Naive thymus-derived CD4-positive, alpha-beta T cell (primary cell): ENCODE data around the gene GSTM4. TPM values are rescaled to one million over a fixed set of nuclear protein-coding genes. Genes with fewer than 3 reads are reported as not detected.
A peak's percentile ranks its signal among the peaks of the same experiment; 100 is the strongest.

Experiments
- ATAC-seq: fragments of 150-1000 bp; cut with Tn5 transposase; 2 replicates; pipeline ENCODE4 v1.10.0; 2021; ENCODE audit warnings: mild to moderate bottlenecking, moderate library complexity
- CTCF ChIA-PET: fragments of 350-600 bp; sonication (Branson Sonifier 250); formaldehyde crosslinking; loops from one replicate; lab custom pipeline; 2021; ENCODE audit warnings: antibody characterized with exemption; lab: Charles Lee
- POLR2A ChIA-PET: fragments of 350-600 bp; sonication (Branson Sonifier 250); formaldehyde crosslinking; loops from one replicate; lab custom pipeline; 2021; ENCODE audit warnings: antibody characterized with exemption, inconsistent platforms; lab: Charles Lee
- DNase-seq, 9 donors: peaks; one replicate each; pipeline versions ENCODE4 v3.0.0 to v3.0.0-alpha.2; 2020 to 2022; ENCODE audit warnings: mixed read lengths in 1 of 9
- H3K27ac ChIP-seq: one replicate; pipeline ENCODE4 v1.7.0; 2013; ENCODE audit warnings: mild to moderate bottlenecking, low read depth, low read length, moderate library complexity
- H3K27me3 ChIP-seq, 2 donors: one replicate each; pipeline ENCODE4 v1.7.0; 2013; ENCODE audit warnings: low read length in 2 of 2, mild to moderate bottlenecking in 2 of 2, moderate library complexity in 2 of 2; ENCODE audit not compliant: control insufficient read depth in 2 of 2, insufficient read depth in 2 of 2
- H3K36me3 ChIP-seq, 3 experiments: 1 replicate in 2 of 3; 2 replicates in 1 of 3; pipeline ENCODE4 v1.7.0; 2013; ENCODE audit warnings: low read length in 3 of 3, mild to moderate bottlenecking in 3 of 3, moderate library complexity in 1 of 3; ENCODE audit not compliant: insufficient read depth in 3 of 3, control insufficient read depth in 2 of 3
- H3K4me1 ChIP-seq, 2 donors: one replicate each; pipeline ENCODE4 v1.7.0; 2013; ENCODE audit warnings: low read length in 2 of 2, mild to moderate bottlenecking in 2 of 2, moderate library complexity in 1 of 2; ENCODE audit not compliant: control insufficient read depth in 2 of 2, insufficient read depth in 2 of 2
- H3K4me3 ChIP-seq: 2 replicates; pipeline ENCODE4 v1.7.0; 2013; ENCODE audit warnings: mild to moderate bottlenecking, low read length
- H3K9me3 ChIP-seq, 3 experiments: 1 replicate in 2 of 3; 2 replicates in 1 of 3; pipeline ENCODE4 v1.7.0; 2013; ENCODE audit warnings: low read length in 3 of 3; ENCODE audit not compliant: control insufficient read depth in 2 of 3
- H3K27ac Mint-ChIP-seq, 9 donors: one replicate each; pipeline ENCODE4 v1.8.0; 2020 to 2022; ENCODE audit warnings: mixed read lengths in 9 of 9, mild to moderate bottlenecking in 8 of 9, moderate library complexity in 5 of 9, inconsistent platforms in 2 of 9
- H3K27me3 Mint-ChIP-seq, 5 donors: one replicate each; pipeline ENCODE4 v1.8.0; 2021 to 2022; ENCODE audit warnings: mixed read lengths in 5 of 5, mild to moderate bottlenecking in 1 of 5
- H3K36me3 Mint-ChIP-seq, 5 donors: one replicate each; pipeline ENCODE4 v1.8.0; 2020 to 2022; ENCODE audit warnings: mixed read lengths in 5 of 5, mild to moderate bottlenecking in 3 of 5, inconsistent platforms in 1 of 5
- H3K4me1 Mint-ChIP-seq, 7 donors: one replicate each; pipeline ENCODE4 v1.8.0; 2020 to 2022; ENCODE audit warnings: mixed read lengths in 7 of 7, mild to moderate bottlenecking in 3 of 7, inconsistent platforms in 1 of 7
- H3K4me3 Mint-ChIP-seq, 10 donors: one replicate each; pipeline ENCODE4 v1.8.0; 2020 to 2022; ENCODE audit warnings: mild to moderate bottlenecking in 10 of 10, mixed read lengths in 10 of 10, moderate library complexity in 6 of 10, inconsistent platforms in 2 of 10
- H3K9me3 Mint-ChIP-seq, 11 donors: one replicate each; pipeline ENCODE4 v1.8.0; 2020 to 2022; ENCODE audit warnings: mixed read lengths in 11 of 11, mild to moderate bottlenecking in 4 of 11, inconsistent platforms in 1 of 11, moderate library complexity in 1 of 11
- intact Hi-C, 2 donors: fragments of 100-400 bp; cut with micrococcal nuclease; formaldehyde crosslinking; loops; one replicate each; pipeline ENCODE4 v1.15.1; 2023
- polyA plus RNA-seq, 2 donors: library from polyadenylated mRNA; unstranded; fragments of 300-500 nt; fragmentation: Illumina TruSeq; gene quantifications; one replicate each; pipeline ENCODE4 v1.2.3, GENCODE V29; 2021
- total RNA-seq, 6 experiments: library from RNA in 5 of 6; stranded (reverse) in 5 of 6; gene quantifications; 1 replicate in 5 of 6; 2 replicates in 1 of 6; pipeline ENCODE4 v1.2.3 and lab custom pipeline; 2021 to 2026

GSTM4 gene
- total and polyA plus RNA-seq, 7 experiments from 2014 or later = 3.1 to 28.4 (median 15.4) TPM

DNA sequence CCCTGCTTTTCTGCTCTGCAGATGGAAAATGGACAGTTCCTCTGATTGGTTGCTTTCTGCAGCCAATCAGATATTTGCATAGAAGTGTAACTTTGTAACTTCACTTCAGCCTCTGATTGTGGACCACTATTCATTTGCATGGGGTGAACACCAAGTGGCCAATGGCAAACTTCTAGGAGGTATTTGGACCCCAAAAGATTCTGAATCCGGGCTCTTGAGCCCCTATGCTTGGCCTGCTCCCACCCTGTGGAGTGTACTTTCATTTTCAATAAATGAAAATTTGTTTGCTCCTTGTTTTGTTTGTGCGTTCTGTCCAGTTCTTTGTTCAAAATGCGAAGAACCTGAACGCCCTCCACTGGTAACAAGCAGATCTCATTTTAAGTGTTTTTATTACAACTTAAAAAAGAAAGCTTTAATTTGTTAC, 6.4 kb upstream of the GSTM4 start:
- H3K4me1 Mint-ChIP-seq = peaks cover 0 to 7% (median 2%) of the 10 kb centered on the region in 7 donors
- ChIA-PET POLR2A (interaction anchor here (0.6 kb wide), 1 partner anchor 130 kb away, joined by 6 read pairs; no protein-coding TSS in a partner anchor), CTCF (interaction anchor here (0.7 to 6.1 kb wide), 6 partner anchors 10 to 127 kb away, joined by 3 to 42 read pairs (median 5); no protein-coding TSS in a partner anchor)
- DNase-seq (peak in 1 of 9 donors; percentile 6), ATAC-seq (no peak)
- H3K27ac ChIP-seq = no peak overlapping the region
- H3K27me3 ChIP-seq = no peaks in the 10 kb centered on the region
- no peaks in the 10 kb centered on the region for H3K36me3 Mint-ChIP-seq
- H3K4me1 ChIP-seq = no peaks in the 10 kb centered on the region
- H3K4me3 ChIP-seq = no peak overlapping the region
- intact Hi-C loops = no loop called here
- H3K36me3 ChIP-seq = no peaks in the 10 kb centered on the region
- H3K9me3 Mint-ChIP-seq = no peaks in the 10 kb centered on the region
- peaks cover 0 to 39% (median 5%) of the 10 kb centered on the region in 5 donors for H3K27me3 Mint-ChIP-seq
- no peak overlapping the region for H3K4me3 Mint-ChIP-seq
- H3K27ac Mint-ChIP-seq = no peak overlapping the region
- H3K9me3 ChIP-seq = no peaks in the 10 kb centered on the region

DNA sequence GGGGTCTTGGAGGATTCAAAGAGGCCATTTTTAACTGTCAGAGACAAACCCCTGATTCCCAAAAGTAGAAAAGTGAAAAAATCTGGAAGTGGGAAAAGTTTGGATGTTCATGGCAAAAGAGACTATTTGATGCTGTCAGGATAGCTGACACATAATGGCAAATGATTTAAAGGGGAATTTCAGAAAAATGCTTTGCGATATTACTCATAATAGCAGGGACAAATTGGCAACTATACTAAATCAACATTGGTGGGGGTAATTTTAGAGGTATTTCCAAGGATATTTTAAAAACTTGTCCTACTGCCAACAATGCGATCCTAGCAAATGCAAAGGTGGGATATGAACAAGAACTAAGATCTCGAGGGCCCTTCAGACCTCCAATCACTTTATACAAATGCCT, 5.3 kb upstream of the GSTM4 start:
- H3K27me3 ChIP-seq = no peaks in the 10 kb centered on the region
- H3K4me1 Mint-ChIP-seq = peaks cover 7 to 15% (median 10%) of the 10 kb centered on the region in 7 donors
- no peak for DNase-seq
- no peaks in the 10 kb centered on the region for H3K36me3 Mint-ChIP-seq
- H3K36me3 ChIP-seq = no peaks in the 10 kb centered on the region
- POLR2A ChIA-PET = interaction anchor here (1.3 kb wide), 1 partner anchor 9 kb away, joined by 3 read pairs; no protein-coding TSS in a partner anchor
- peaks cover 0 to 41% (median 3%) of the 10 kb centered on the region in 5 donors for H3K27me3 Mint-ChIP-seq
- peaks cover 3 to 6% of the 10 kb centered on the region in 2 donors for H3K4me1 ChIP-seq
- intact Hi-C loops = no loop called here
- no peak overlapping the region for H3K4me3 Mint-ChIP-seq
- CTCF ChIA-PET = interaction anchor here (0.6 to 6.1 kb wide), 7 partner anchors 11 to 988 kb away, joined by 3 to 42 read pairs (median 6); partner anchors contain the start of gene AHCYL1
- H3K9me3 ChIP-seq = no peaks in the 10 kb centered on the region
- H3K4me3 ChIP-seq = no peak overlapping the region
- no peak overlapping the region for H3K27ac Mint-ChIP-seq
- no peak overlapping the region for H3K27ac ChIP-seq
- no peak for ATAC-seq
- H3K9me3 Mint-ChIP-seq = no peaks in the 10 kb centered on the region

DNA sequence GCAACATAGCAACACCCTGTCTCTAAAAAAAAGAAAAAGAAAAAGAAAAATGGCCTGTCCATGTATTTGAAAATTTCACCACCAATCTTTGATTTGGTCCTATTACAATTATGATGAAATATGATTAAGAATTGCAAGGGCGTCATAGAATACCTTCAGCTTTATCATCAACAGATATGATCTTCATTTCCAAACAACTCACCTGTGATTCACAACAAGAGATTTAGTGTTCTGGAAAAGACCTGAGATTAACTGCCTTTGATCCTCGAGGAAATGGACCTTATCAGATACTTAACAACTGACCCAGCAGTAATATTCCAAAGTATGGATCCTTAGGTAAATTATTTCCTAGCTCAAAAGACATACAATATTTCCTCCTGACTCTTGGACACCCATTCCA, 3.5 kb upstream of the GSTM4 start:
- CTCF ChIA-PET = interaction anchor here (0.7 to 6.1 kb wide), 5 partner anchors 9 to 332 kb away, joined by 4 to 42 read pairs (median 5); partner anchors contain the start of gene AHCYL1
- H3K27ac ChIP-seq = no peak overlapping the region
- H3K9me3 ChIP-seq = no peaks in the 10 kb centered on the region
- DNase-seq (no peak), ATAC-seq (no peak)
- no peak overlapping the region for H3K27ac Mint-ChIP-seq
- no peaks in the 10 kb centered on the region for H3K27me3 ChIP-seq
- peaks cover 6 to 9% of the 10 kb centered on the region in 2 donors for H3K4me1 ChIP-seq
- H3K4me3 ChIP-seq = no peak overlapping the region
- no peaks in the 10 kb centered on the region for H3K36me3 Mint-ChIP-seq
- H3K4me1 Mint-ChIP-seq = peaks cover 10 to 29% (median 23%) of the 10 kb centered on the region in 7 donors
- no peak overlapping the region for H3K4me3 Mint-ChIP-seq
- peaks cover 0 to 5% (median 0%) of the 10 kb centered on the region in 3 experiments for H3K36me3 ChIP-seq
- intact Hi-C loops = no loop called here
- peaks cover 0 to 38% (median 3%) of the 10 kb centered on the region in 5 donors for H3K27me3 Mint-ChIP-seq
- POLR2A ChIA-PET = no interaction called here
- no peaks in the 10 kb centered on the region for H3K9me3 Mint-ChIP-seq

DNA sequence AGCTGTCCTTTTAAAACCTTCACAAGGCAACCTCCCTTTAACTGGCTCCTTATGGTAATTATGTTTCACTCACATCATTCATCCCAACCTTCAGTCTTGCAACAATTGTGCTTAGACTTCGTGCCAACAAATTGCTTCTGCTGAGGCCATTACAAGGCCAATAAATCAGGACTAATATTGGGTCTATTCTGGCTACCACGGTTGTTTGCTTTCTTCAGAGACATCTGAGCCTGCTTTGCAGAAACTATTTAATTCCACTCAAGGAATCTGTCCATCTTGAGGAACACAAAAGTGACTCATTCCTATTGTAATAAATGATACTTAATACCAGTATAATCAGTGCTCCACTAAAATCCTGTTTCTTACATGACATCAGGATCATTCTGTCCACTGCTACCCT, 2.6 kb upstream of the GSTM4 start:
- intact Hi-C loops = no loop called here

DNA sequence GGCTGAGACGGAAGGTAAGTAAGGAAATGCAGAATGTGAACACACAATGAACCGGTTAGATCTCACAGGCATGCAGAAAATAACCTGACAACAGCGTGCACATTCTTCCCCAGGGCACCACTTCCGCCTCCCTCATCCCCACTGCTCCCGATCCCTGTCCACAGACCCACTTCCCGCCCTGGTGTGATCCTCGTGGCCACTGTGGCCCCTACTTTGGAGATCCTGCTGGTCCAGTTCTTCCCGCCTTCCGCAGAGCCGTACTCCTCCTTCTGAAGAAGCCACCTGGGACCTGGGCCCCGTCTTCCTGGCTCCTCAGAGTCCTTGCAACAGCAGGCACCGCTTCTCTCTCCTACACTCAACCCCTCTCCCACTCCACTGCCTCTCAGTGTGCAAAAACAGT, 1.4 kb upstream of the GSTM4 start:
- H3K27ac ChIP-seq = no peak overlapping the region
- peaks cover 6 to 9% of the 10 kb centered on the region in 2 donors for H3K4me1 ChIP-seq
- Mint-ChIP-seq H3K9me3 (no peaks in the 10 kb centered on the region), H3K27me3 (peaks cover 0 to 38% (median 0%) of the 10 kb centered on the region in 5 donors), H3K27ac (peak overlapping the region in 2 of 9 donors; percentile 53 to 85), H3K4me3 (peak overlapping the region in 6 of 10 donors; percentile 7 to 94 (median 70)), H3K4me1 (peaks cover 10 to 36% (median 24%) of the 10 kb centered on the region in 7 donors), H3K36me3 (peaks cover 0 to 6% (median 0%) of the 10 kb centered on the region in 5 donors)
- H3K9me3 ChIP-seq = no peaks in the 10 kb centered on the region
- H3K27me3 ChIP-seq = no peaks in the 10 kb centered on the region
- POLR2A ChIA-PET = interaction anchor here (0.7 kb wide), 1 partner anchor 191 kb away, joined by 4 read pairs; no protein-coding TSS in a partner anchor
- intact Hi-C loops = no loop called here
- DNase-seq (no peak), ATAC-seq (no peak)
- CTCF ChIA-PET = interaction anchor here (1.1 to 5.2 kb wide), 2 partner anchors 12 to 120 kb away, joined by 3 to 41 read pairs; no protein-coding TSS in a partner anchor
- H3K4me3 ChIP-seq = no peak overlapping the region
- H3K36me3 ChIP-seq = peaks cover 0 to 5% (median 0%) of the 10 kb centered on the region in 3 experiments

More for the DNA sequence above, 2.6 kb upstream of the GSTM4 start:
- no peak overlapping the region for H3K4me3 ChIP-seq
- H3K9me3 ChIP-seq = no peaks in the 10 kb centered on the region
- DNase-seq = no peak
- peak overlapping the region in 1 of 9 donors; percentile 36 for H3K27ac Mint-ChIP-seq
- ChIA-PET POLR2A (no interaction called here), CTCF (interaction anchor here (1.2 to 6.1 kb wide), 3 partner anchors 10 to 122 kb away, joined by 4 to 42 read pairs (median 21); no protein-coding TSS in a partner anchor)
- no peak for ATAC-seq
- no peaks in the 10 kb centered on the region for H3K9me3 Mint-ChIP-seq
- peaks cover 0 to 38% (median 3%) of the 10 kb centered on the region in 5 donors for H3K27me3 Mint-ChIP-seq
- H3K36me3 Mint-ChIP-seq = peaks cover 0 to 1% (median 0%) of the 10 kb centered on the region in 5 donors
- peaks cover 10 to 32% (median 24%) of the 10 kb centered on the region in 7 donors for H3K4me1 Mint-ChIP-seq
- H3K4me1 ChIP-seq = peaks cover 6 to 9% of the 10 kb centered on the region in 2 donors
- peaks cover 0 to 5% (median 0%) of the 10 kb centered on the region in 3 experiments for H3K36me3 ChIP-seq
- H3K27me3 ChIP-seq = no peaks in the 10 kb centered on the region
- H3K27ac ChIP-seq = no peak overlapping the region
- H3K4me3 Mint-ChIP-seq = peak overlapping the region in 2 of 10 donors; percentile 51 to 94

DNA sequence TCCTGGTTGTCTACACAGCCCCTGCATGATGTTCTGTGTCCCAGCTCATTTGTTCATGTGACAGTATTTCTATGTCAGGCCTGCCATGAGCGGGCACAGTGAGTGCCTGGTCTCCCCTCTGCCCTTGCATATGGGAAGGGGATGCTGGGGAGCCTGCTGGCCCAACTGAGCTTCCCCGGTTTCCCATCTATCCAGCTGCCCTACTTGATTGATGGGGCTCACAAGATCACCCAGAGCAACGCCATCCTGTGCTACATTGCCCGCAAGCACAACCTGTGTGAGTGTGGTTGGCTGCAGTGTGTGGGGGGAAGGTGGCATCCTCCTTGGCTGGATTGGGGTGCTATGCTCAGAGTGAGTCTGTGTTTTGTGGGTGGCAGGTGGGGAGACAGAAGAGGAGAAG, 1.5 kb downstream of the GSTM4 start:
- Mint-ChIP-seq H3K27me3 (peaks cover 0 to 15% (median 0%) of the 10 kb centered on the region in 5 donors), H3K36me3 (peaks cover 0 to 6% (median 0%) of the 10 kb centered on the region in 5 donors), H3K27ac (peak overlapping the region in 4 of 9 donors; percentile 36 to 60 (median 46)), H3K4me1 (peaks cover 10 to 36% (median 26%) of the 10 kb centered on the region in 7 donors), H3K4me3 (peak overlapping the region in 9 of 10 donors; percentile 42 to 96 (median 83)), H3K9me3 (no peaks in the 10 kb centered on the region)
- H3K4me1 ChIP-seq = peaks cover 6 to 9% of the 10 kb centered on the region in 2 donors
- H3K36me3 ChIP-seq = peaks cover 0 to 5% (median 0%) of the 10 kb centered on the region in 3 experiments
- no peak overlapping the region for H3K27ac ChIP-seq
- ChIA-PET CTCF (interaction anchor here (5.2 kb wide), 1 partner anchor 15 kb away, joined by 41 read pairs; no protein-coding TSS in a partner anchor), POLR2A (no interaction called here)
- H3K9me3 ChIP-seq = no peaks in the 10 kb centered on the region
- DNase-seq = no peak
- H3K4me3 ChIP-seq = no peak overlapping the region
- no peak for ATAC-seq
- no peaks in the 10 kb centered on the region for H3K27me3 ChIP-seq
- intact Hi-C loops = no loop called here
